ENCODE results near the gene HCFC1R1.
"Not testable (repeated sequence)": the region's sequence is repeated elsewhere in the genome, so short reads cannot be mapped to it uniquely, and the experiment has no call there.

HCFC1R1 gene

DNA sequence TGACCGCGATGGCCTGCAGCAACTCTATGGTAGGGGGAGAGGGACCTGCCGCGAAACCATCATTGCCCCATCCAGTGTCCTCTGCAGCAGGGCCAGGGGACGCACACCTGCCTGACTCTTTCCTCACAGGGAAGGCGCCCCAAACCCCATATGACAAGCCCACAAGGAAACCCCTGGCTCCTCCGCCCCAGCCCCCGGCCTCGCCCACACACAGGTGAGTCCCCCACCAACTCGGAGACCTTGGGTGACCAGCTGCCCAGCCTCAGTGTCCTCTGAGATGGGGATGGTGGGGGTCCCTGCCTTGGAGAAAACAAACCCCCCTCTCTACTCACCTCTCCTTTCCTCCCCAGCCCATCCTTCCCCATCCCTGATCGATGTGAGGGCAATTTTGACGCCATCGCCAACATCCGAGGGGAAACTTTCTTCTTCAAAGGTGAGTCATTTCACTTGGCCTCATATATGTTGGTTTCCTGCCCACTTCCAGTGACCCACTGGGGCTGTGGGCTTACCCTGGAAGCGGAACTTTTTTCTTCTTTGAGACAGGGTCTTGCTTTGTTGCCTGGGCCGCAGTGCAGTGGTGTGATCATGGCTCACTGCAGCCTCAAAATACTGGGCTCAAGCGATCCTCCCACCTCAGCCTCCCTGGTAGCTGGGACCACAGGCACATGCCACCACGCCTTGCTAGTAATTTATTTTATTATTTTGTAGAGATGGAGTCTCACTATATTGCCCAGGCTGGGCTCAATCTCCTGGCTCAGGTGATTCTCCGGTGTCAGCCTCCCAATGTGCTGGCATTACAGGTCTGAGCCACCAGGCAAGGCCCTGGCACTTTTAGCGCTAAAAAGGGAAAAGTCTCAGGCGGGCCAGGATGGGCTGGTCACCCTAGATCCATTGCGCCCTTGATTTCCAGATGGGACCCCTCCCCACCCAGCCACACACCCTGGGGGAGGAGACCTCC lies 33.7 kb upstream of the HCFC1R1 start:
- no peak for FAIRE-seq
- DNase-seq (ENCODE audit: insufficient read length, low spot score), result no peak

DNA sequence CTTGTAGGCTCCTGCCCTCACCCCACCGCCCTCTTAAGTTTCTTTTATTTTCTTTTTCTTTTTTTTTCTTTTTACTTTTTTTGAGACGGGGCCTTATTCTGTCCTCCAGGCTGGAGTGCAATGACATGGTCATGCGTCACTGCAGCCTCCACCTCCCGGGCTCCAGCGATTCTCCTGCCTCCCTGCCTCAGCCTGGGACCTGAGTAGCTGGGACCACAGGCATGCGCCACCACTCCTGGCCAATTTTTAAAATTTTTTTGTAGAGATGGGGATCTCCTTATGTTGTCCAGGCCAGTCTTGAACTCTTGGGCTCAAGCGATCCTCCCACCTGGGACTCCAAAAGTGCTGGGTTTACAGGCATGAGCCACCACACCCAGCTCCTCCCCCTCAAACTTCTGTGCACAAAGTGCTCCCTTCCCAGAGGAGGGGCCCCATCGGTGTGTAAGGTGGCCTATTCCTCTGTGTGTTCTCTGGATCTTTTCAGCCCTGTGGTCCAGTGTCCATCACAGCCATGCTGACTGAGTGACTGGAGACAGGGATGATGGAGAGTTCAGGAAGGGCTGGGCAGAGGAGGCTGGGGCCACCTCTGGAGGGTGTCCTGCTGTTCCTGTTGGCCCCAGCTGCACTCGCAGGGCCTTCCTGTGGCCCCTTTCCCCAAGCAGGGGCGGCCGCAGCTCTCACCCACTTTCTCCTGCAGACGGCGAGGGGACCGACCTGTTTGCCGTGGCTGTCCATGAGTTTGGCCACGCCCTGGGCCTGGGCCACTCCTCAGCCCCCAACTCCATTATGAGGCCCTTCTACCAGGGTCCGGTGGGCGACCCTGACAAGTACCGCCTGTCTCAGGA lies 32.8 kb upstream of the HCFC1R1 start:
- DNase-seq (ENCODE audit: insufficient read length, low spot score) (no peak), FAIRE-seq (no peak)

DNA sequence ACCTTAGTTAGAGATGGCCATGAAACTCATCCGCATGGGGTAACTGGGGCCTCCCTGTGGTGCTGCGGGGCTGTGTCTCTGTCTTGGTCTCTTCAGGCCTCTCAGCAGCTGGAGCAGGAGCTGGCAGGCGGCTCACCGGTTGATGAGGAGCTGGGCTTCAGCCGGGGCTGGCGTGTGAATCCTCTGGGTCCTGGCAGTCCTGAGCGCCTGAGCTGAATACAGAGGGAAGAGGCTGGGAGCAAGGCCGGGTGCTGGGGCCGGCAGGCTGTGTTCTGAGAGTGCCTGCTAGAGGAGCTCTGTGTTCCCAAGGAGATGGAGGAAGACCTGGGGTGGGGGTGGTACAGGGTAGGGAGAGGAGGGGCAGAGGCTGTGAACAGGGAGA lies 32.0 kb upstream of the HCFC1R1 start:
- not testable (repeated sequence) for FAIRE-seq; DNase-seq (ENCODE audit: insufficient read length, low spot score)

GRCh38 chr16:3054965-3055733 lies 31.4 kb upstream of the HCFC1R1 start:
- no peak for DNase-seq (ENCODE audit: insufficient read length, low spot score)
- no peak for FAIRE-seq

DNA sequence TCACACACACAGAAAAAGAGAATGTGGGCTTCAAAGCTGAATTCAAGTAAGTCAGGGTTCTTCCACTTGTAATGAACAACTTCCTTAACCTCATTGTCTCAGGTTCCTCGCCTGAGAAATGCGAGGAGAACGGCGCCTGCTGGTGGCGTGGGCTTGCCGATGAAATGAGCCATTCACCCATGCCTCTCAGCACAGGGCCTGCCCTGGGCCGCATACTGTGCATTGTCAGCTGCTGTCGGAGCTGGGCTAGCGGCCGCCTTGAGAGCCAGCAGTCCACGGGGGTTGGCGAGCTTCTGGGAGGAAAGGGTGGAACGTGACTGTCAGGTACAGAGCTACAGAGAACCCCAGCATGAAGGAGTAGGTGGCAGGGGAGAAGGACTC lies 29.6 kb upstream of the HCFC1R1 start:
- not testable (repeated sequence) for DNase-seq (ENCODE audit: insufficient read length, low spot score)
- peak; percentile 88 for FAIRE-seq

- DNase-seq (ENCODE audit: insufficient read length, low spot score), result not testable (repeated sequence)
- FAIRE-seq, result peak; percentile 4
These were observed 29.0 kb upstream of the HCFC1R1 start for GRCh38 chr16:3052571-3053329.

- DNase-seq (ENCODE audit: insufficient read length, low spot score) (no peak), FAIRE-seq (no peak)
These were observed 27.8 kb upstream of the HCFC1R1 start for GRCh38 chr16:3051494-3051893.

DNA sequence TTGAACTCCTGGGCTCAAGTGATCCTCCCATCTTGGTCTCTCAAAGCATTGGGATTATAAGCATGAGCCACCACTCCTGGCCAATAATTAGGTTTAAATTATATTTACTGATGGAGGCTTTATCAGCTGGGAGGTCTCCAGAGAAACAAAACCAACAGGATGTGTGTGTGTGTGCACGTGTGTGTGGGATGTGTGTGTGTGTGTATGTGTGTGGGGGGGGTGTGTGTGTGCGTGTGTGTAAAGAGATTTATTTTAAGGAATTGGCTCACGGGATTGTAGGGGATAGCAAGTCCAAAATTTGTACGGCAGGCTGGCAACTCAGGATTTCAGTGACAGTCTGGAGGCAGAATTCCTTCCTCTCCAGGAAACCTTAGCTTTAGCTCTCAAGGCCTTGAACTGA lies 27.3 kb upstream of the HCFC1R1 start:
- peak; percentile 58 for FAIRE-seq
- no peak for DNase-seq (ENCODE audit: insufficient read length, low spot score)

GRCh38 chr16:3050487-3050886 lies 26.7 kb upstream of the HCFC1R1 start:
- no peak for FAIRE-seq
- DNase-seq (ENCODE audit: insufficient read length, low spot score), result no peak

GRCh38 chr16:3049921-3050481 lies 26.3 kb upstream of the HCFC1R1 start:
- DNase-seq (ENCODE audit: insufficient read length, low spot score), result no peak
- FAIRE-seq, result no peak

- FAIRE-seq (no peak), DNase-seq (ENCODE audit: insufficient read length, low spot score) (no peak)
These were observed 23.6 kb upstream of the HCFC1R1 start for GRCh38 chr16:3047387-3047720.

DNA sequence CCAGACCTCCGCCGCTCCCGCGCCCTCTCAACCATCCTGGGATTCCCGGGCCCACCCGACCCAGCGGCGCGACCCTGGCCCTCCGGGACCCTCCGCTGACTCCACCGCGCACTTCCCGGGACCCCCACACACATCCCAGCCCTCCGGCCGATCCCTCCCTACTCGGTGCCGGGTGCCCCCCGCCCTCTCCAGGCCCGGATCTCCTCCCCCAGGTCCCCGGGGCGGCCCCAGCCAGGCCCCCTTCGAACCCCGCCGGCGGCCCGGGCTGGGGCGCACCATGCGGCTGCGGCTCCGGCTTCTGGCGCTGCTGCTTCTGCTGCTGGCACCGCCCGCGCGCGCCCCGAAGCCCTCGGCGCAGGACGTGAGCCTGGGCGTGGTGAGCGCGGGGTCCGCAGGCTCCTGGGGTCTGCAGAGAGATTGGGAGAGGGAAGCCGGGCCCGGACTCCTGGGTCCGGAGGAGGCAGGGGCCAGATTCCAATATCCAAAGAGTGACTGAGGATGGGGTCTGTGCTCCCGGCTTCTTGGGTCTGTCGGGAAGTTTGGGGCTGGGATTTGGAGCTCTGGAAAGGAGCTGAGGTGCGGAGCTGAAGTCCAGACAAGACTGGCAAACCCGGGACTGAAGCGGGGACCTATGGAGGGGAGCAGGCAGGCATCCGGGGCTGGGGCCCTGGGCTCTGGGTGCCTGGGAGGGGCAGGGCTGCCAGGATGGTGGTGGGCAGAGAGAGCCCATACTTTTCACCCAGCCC lies 23.1 kb upstream of the HCFC1R1 start:
- DNase-seq (ENCODE audit: insufficient read length, low spot score) (no peak), FAIRE-seq (no peak)

DNA sequence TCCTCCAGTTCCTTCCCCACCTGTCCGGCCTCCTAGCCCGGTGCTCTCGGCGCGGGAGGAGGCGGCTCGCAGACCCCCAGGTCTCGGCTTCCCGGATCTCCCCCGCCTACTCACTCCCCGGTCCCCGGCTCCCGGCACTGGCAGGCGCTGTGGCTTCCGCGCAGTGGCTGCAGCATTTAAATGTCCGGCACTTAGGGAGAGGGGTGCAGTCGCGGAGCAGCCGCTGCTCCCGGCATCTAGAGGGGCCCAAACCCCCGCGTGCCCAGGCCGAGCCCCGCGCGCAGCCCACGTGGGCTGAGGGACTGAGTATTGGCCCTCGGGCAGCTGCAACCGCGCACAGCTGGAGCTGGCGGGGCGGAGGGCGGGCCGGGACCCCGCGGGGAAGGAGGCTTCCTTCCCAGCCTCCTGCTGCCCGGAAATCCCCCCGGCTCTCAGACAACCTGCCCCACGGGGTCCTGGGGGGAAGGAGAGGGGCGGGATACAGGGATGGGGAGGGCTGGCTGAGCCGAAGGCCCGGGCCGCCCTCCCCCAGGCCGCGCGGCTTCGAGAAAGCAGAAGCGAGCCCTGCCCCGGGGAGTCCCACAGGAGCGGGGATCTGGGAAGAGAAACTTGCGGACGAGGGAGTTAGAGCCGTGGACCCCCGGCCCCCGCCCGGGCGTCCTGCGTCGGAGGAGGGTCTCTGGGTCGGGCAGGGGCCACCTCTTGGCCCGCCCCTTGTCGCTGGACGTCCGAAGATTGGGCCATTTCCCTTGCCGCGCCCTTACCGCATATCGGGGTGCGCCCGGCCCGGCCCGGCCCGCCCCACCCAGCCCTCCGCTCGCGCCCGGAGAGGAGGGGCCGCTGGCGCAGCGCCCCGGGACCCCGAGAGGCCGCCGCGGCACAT lies 22.3 kb upstream of the HCFC1R1 start, which contains the start of gene MMP25:
TSS of gene MMP25 (plus strand) at position 804 of the 883 bp plus-strand sequence. CDS start 357 bp downstream, outside the sequence.
- FAIRE-seq (no peak), DNase-seq (ENCODE audit: insufficient read length, low spot score) (peak; percentile 31)

GRCh38 chr16:3044708-3045107 lies 21.0 kb upstream of the HCFC1R1 start:
- DNase-seq (ENCODE audit: insufficient read length, low spot score) (no peak), FAIRE-seq (no peak)

DNA sequence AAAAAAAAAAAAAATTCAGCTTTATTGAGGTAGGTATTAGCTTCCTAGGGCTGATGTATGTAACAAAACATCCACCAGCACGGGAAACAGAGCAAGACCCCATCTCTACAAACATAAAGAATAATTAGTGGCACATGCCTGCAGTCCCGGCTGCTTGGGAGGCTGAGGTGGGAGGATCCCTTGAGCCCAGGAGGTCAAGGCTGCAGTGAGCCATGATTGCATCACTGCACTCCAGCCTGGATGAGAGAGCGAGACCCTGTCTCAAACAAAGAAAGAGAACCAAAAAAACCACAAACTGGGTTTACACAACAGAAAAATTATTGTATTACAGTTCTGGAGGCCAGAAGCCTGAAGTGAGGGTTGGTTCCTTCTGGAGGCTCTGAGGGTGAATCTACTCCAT lies 18.6 kb upstream of the HCFC1R1 start:
- DNase-seq (ENCODE audit: insufficient read length, low spot score) (no peak), FAIRE-seq (no peak)

DNA sequence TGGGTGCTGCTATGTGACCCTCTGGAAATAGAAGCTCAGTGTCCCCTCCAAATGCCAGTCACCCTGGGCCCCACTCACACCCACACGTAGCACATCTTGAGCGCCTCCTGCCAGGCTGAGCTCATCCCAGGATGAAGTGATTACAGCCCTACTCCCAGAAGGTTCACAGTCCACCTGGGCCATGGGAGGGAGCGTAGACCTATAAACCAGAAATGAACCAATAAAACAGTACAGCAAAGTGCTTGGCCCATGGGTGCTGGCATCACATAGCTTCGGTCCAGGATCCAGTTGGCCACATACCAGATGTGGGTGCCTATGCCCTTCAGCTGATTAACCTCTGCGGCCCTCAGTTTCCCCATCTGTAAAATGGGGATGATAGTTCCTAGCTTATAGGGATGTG lies 15.2 kb upstream of the HCFC1R1 start:
- FAIRE-seq (no peak), DNase-seq (ENCODE audit: insufficient read length, low spot score) (no peak)

GRCh38 chr16:3038256-3038655 lies 14.5 kb upstream of the HCFC1R1 start:
- no peak for DNase-seq (ENCODE audit: insufficient read length, low spot score)
- FAIRE-seq, result no peak

DNA sequence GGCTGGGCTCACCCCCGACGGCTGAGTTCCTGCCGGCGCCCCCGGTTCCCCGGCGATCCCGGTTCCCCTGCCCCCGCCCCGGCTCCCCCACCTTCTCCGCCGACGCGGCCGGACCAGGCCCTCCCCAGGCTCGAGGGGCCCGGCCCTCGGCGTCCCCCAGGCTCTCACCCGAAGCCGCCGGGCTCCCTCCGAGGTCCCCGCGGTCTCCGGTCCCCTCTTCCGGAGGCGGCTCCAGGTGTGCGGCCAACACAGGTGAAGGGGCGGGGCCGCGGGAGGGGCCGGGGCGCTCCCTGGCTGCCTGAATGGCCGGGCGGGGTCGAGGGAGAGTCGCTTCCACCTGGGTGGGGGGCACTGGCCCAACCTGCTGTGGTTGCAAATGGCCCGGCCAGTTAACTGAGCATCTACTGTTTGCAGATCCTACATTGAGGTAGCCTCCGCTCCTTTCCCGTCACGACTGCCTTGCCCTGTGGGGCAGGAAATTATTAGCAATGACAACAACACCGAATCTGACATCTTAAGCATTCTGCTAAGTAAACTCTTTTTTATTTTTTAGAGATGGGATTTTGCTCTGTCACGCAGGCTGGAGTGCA lies 13.1 kb upstream of the HCFC1R1 start, which contains the start of gene BICDL2:
TSS of gene BICDL2 (minus strand) at position 219 of the 590 bp plus-strand sequence. CDS start 1,448 bp downstream, outside the sequence.
- DNase-seq (ENCODE audit: insufficient read length, low spot score) (no peak), FAIRE-seq (no peak)
